K562 (cell line): ENCODE data around the gene ERVFRD-1. TPM values are rescaled to one million over a fixed set of nuclear protein-coding genes. Genes with fewer than 3 reads are reported as not detected.

Experiments used
- BHLHE40 ChIP-seq: IDR thresholded peaks from 2 replicates; pipeline ENCODE4 v1.6.1; 2011; ENCODE audit warnings: low read length, improper control_type of control experiment
- CBX2 ChIP-seq: fragments of 200-600 bp; sonication (generic); IDR thresholded peaks from one replicate; pipeline ENCODE4 v1.6.1; 2012; ENCODE audit warnings: mild to moderate bottlenecking, low read length, inconsistent platforms; ENCODE audit not compliant: insufficient read depth, poor library complexity, severe bottlenecking
- CHD1 ChIP-seq: fragments of 200-600 bp; sonication (generic); IDR thresholded peaks from one replicate; pipeline ENCODE4 v1.6.1; 2012; ENCODE audit warnings: mild to moderate bottlenecking, moderate library complexity, low read length, inconsistent platforms
- CHD2 ChIP-seq: IDR thresholded peaks from 2 replicates; pipeline ENCODE4 v1.6.1; 2011; ENCODE audit warnings: low read depth, low read length
- DLX4 ChIP-seq: fragments of 250-450 bp; sonication (Bioruptor Pico); IDR thresholded peaks from 2 replicates; pipeline ENCODE4 v1.6.1; 2021; ENCODE audit warnings: mild to moderate bottlenecking
- FOXA3 ChIP-seq, 2 experiments: fragments of 450-650 bp in 1 of 2; sonication (generic) in 1 of 2; formaldehyde crosslinking; IDR thresholded peaks in 1 of 2; conservative IDR thresholded peaks in 1 of 2; 2 replicates each; pipeline versions ENCODE4 v1.4.0 to v1.8.0; 2020 to 2022; ENCODE audit warnings: mild to moderate bottlenecking in 2 of 2, missing genetic modification reagents in 1 of 2
- FOXK2 ChIP-seq, 2 experiments: fragments of 450-650 bp; IDR thresholded peaks in 1 of 2; conservative IDR thresholded peaks in 1 of 2; 2 replicates each; pipeline ENCODE4 v1.6.1; 2016; ENCODE audit warnings: low read depth in 2 of 2, mild to moderate bottlenecking in 1 of 2
- IFI16 ChIP-seq: fragments of 250-450 bp; sonication (Bioruptor Pico); IDR thresholded peaks from 2 replicates; pipeline ENCODE4 v2.1.2; 2022; ENCODE audit warnings: mild to moderate bottlenecking, inconsistent platforms
- MTA2 ChIP-seq: fragments of 450-650 bp; IDR thresholded peaks from 2 replicates; pipeline ENCODE4 v1.6.1; 2016; ENCODE audit warnings: low read depth
- NONO ChIP-seq, 2 experiments: fragments of 200-400 bp in 1 of 2; fragments of 450-650 bp in 1 of 2; formaldehyde crosslinking in 1 of 2; IDR thresholded peaks; 2 replicates each; pipeline ENCODE4 v1.6.1; 2017; ENCODE audit warnings: low read depth in 2 of 2, mild to moderate bottlenecking in 2 of 2, moderate library complexity in 2 of 2, low read length in 1 of 2
- POLR2AphosphoS2 ChIP-seq: IDR thresholded peaks from 2 replicates; pipeline ENCODE4 v1.6.1; 2012; ENCODE audit warnings: low read length, improper control_type of control experiment
- POLR2B ChIP-seq: fragments of 450-650 bp; IDR thresholded peaks from 2 replicates; pipeline ENCODE4 v1.6.1; 2018; ENCODE audit warnings: low read depth; ENCODE audit not compliant: partially characterized antibody
- PTBP1 ChIP-seq: fragments of 200-400 bp; formaldehyde crosslinking; IDR thresholded peaks from 2 replicates; pipeline ENCODE4 v1.6.1; 2017; ENCODE audit warnings: low read depth, low read length
- ZFP91 ChIP-seq: sonication (generic); formaldehyde crosslinking; IDR thresholded peaks from 2 replicates; pipeline ENCODE4 v1.8.0; 2022; ENCODE audit warnings: mild to moderate bottlenecking, missing genetic modification reagents
- ZKSCAN8 ChIP-seq: fragments of 200-800 bp; sonication (Bioruptor generic); IDR thresholded peaks from 2 replicates; pipeline ENCODE4 v1.6.1; 2016; ENCODE audit warnings: missing genetic modification characterization, missing compliant biosample characterization
- ZNF316 ChIP-seq: fragments of 450-650 bp; IDR thresholded peaks from 2 replicates; pipeline ENCODE4 v1.6.1; 2016
- ZNF445 ChIP-seq: fragments of 250-450 bp; sonication (Bioruptor Pico); IDR thresholded peaks from 2 replicates; pipeline ENCODE4 v1.4.0; 2020; ENCODE audit warnings: low read depth, mild to moderate bottlenecking, moderate library complexity
- ZNF778 ChIP-seq: fragments of 450-650 bp; formaldehyde crosslinking; IDR thresholded peaks from 2 replicates; pipeline ENCODE4 v1.4.0; 2020; ENCODE audit warnings: mild to moderate bottlenecking, moderate library complexity
- polyA plus RNA-seq, 8 experiments: library from polyadenylated mRNA; depleted of rRNA in 4 of 8; stranded (reverse) in 5 of 8; unstranded in 3 of 8; fragments of >200 nt; fragmentation: Nextera tagmentation in 2 of 8; fragmentation: Illumina TruSeq in 1 of 8; extraction: Ambion mirVana in 2 of 8; extraction: Trizol in 1 of 8; gene quantifications; 2 replicates each; pipeline versions ENCODE4 v1.2.1 to v1.2.3, GENCODE V29; 2011 to 2014; ENCODE audit warnings: inconsistent platforms in 1 of 8, missing spikeins in 1 of 8
- total RNA-seq, 7 experiments: library from RNA; depleted of rRNA in 6 of 7; stranded (reverse); fragments of >200 nt in 6 of 7; fragmentation: Illumina TruSeq in 2 of 7; extraction: Trizol in 2 of 7; gene quantifications; 2 replicates each; pipeline versions ENCODE4 v1.2.1 to v1.2.3, GENCODE V29; 2011 to 2021; ENCODE audit warnings: low replicate concordance in 1 of 7
- TF ChIP-seq, protein P1 (sequence below): fragments of 250-450 bp; sonication (Bioruptor Pico); IDR thresholded peaks from 2 replicates; pipeline ENCODE4 v1.4.0; 2020
- TF ChIP-seq, protein P2 (sequence below): fragments of 250-450 bp; sonication (Bioruptor Pico); IDR thresholded peaks from 2 replicates; pipeline ENCODE4 v1.8.0; 2022; ENCODE audit warnings: moderate library complexity, mild to moderate bottlenecking, inconsistent platforms

Gene ERVFRD-1
- total and polyA plus RNA-seq, 9 of the 15 experiments (the other 6 are each of a cell fraction or from before 2014, with no cell fraction given) = 0.05 to 0.14 (median 0.09) TPM; not detected in 2

DNA sequence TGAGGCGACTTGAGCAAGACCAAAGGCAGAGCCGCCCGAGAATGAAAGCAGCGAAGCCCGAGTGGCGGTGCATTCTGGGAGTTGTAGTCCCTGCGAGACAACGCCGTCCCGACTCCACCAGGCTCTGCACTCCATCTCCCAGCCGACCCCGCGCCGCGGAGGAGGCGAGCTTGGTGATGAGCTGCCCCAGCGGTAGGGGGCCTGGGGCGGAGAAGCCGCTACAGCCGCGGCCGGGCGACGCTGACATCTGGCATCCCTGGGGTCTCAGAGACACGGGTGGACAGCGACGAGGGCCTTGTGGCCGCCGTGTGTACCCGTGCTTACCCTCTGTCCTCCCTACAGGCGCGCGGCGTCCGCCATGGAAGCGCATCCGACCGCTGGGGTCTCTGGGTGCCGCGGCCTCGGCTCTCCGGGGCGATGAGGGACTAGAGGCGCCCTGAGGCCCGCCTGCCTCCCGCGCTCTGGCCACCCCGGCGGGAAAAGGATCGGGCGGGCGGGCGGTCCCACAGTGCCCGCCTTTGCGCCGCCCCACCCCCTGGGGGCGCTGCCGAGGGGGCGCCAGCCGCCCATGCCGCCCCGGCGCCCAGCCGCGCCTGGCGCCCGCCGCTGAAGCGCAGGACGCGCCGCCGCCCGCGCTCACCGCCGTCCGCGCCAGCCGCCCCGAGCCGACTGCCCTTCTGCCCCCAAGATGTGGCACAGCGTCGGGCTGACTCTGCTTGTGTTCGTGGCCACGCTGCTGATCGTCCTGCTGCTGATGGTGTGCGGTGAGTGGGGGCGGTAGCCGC, 17.7 kb downstream of the ERVFRD-1 start, which contains the start of gene SMIM13 (continued):
- TF ChIP-seq ZFP91 (CRISPR knock-in tag) = no peak
- TF ChIP-seq BHLHE40 = no peak; the same call in 1 of the 2 replicates
- no peak for TF ChIP-seq IFI16
- TF ChIP-seq ZNF316 = peak; percentile 96
- no peak for TF ChIP-seq FOXA3 (CRISPR knock-in tag; conservative IDR thresholded peaks at IDR 0.05 in 1 of 2, IDR thresholded peaks at IDR 0.05 in 1 of 2)
- no peak for TF ChIP-seq ZNF445 (CRISPR knock-in tag)
- TF ChIP-seq CHD1 = peak; percentile 86
- no peak for TF ChIP-seq ZNF778 (CRISPR knock-in tag)
- TF ChIP-seq POLR2B = peak; percentile 66
- TF ChIP-seq POLR2AphosphoS2 = no peak
- no peak for TF ChIP-seq ZKSCAN8 (CRISPR knock-in tag)
- no peak; the same call in 1 of the 2 replicates for TF ChIP-seq MTA2
- no peak; the same call in 1 of the 2 replicates for TF ChIP-seq CHD2
- TF ChIP-seq FOXK2 (conservative IDR thresholded peaks at IDR 0.05 in 1 of 2, IDR thresholded peaks at IDR 0.05 in 1 of 2; ENCODE audit: low read depth in 2 of 2) = peak in 1 of 2 experiments; percentile 52; a peak in 1 of 4 replicates
- TF ChIP-seq DLX4 = no peak
- TF ChIP-seq PTBP1 = no peak
- peak; percentile 74 to 82; a peak in 3 of 4 replicates for TF ChIP-seq NONO (IDR thresholded peaks at IDR 0.05; ENCODE audit: low read depth in 2 of 2, low read length in 1 of 2)
- TF ChIP-seq, protein P1, sequence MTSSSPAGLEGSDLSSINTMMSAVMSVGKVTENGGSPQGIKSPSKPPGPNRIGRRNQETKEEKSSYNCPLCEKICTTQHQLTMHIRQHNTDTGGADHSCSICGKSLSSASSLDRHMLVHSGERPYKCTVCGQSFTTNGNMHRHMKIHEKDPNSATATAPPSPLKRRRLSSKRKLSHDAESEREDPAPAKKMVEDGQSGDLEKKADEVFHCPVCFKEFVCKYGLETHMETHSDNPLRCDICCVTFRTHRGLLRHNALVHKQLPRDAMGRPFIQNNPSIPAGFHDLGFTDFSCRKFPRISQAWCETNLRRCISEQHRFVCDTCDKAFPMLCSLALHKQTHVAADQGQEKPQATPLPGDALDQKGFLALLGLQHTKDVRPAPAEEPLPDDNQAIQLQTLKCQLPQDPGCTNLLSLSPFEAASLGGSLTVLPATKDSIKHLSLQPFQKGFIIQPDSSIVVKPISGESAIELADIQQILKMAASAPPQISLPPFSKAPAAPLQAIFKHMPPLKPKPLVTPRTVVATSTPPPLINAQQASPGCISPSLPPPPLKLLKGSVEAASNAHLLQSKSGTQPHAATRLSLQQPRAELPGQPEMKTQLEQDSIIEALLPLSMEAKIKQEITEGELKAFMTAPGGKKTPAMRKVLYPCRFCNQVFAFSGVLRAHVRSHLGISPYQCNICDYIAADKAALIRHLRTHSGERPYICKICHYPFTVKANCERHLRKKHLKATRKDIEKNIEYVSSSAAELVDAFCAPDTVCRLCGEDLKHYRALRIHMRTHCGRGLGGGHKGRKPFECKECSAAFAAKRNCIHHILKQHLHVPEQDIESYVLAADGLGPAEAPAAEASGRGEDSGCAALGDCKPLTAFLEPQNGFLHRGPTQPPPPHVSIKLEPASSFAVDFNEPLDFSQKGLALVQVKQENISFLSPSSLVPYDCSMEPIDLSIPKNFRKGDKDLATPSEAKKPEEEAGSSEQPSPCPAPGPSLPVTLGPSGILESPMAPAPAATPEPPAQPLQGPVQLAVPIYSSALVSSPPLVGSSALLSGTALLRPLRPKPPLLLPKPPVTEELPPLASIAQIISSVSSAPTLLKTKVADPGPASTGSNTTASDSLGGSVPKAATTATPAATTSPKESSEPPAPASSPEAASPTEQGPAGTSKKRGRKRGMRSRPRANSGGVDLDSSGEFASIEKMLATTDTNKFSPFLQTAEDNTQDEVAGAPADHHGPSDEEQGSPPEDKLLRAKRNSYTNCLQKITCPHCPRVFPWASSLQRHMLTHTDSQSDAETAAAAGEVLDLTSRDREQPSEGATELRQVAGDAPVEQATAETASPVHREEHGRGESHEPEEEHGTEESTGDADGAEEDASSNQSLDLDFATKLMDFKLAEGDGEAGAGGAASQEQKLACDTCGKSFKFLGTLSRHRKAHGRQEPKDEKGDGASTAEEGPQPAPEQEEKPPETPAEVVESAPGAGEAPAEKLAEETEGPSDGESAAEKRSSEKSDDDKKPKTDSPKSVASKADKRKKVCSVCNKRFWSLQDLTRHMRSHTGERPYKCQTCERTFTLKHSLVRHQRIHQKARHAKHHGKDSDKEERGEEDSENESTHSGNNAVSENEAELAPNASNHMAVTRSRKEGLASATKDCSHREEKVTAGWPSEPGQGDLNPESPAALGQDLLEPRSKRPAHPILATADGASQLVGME = peak; percentile 92; the same call in 1 of the 2 replicates
- TF ChIP-seq CBX2 = no peak
- TF ChIP-seq, protein P2, sequence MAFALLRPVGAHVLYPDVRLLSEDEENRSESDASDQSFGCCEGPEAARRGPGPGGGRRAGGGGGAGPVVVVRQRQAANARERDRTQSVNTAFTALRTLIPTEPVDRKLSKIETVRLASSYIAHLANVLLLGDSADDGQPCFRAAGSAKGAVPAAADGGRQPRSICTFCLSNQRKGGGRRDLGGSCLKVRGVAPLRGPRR (CRISPR knock-in tag) = no peak
